Endothelial cell of umbilical vein (primary cell): ENCODE data around the gene TBC1D9. TPM values are rescaled to one million over a fixed set of nuclear protein-coding genes. Genes with fewer than 3 reads are reported as not detected.

Experiments used
- BruUV-seq: library from RNA; stranded (reverse); fragments of 400-500 nt; replicated peaks from 2 replicates; lab custom pipeline; 2021; lab: Mats Ljungman, UMichigan
- CTCF ChIA-PET: fragments of 300-600, 350-600 bp; sonication (Branson Sonifier 250); formaldehyde crosslinking; loops from one replicate; lab custom pipeline; 2021; ENCODE audit warnings: antibody characterized with exemption, inconsistent platforms; lab: Charles Lee
- POLR2A ChIA-PET: fragments of 300-600, 350-600 bp; sonication (Branson Sonifier 250); formaldehyde crosslinking; loops from one replicate; lab custom pipeline; 2021; ENCODE audit warnings: antibody characterized with exemption, inconsistent platforms; lab: Charles Lee
- DNase-seq: peaks from one replicate; pipeline ENCODE4 v3.0.0-alpha.2; 2011; ENCODE audit warnings: low read depth, low spot score
- FAIRE-seq: peaks from 2 replicates; lab custom pipeline; 2011; peaks lifted over from hg19 to GRCh38; lab: Jason Lieb, UNC
- H2AFZ ChIP-seq: 2 replicates; pipeline ENCODE4 v1.6.0; 2012; ENCODE audit warnings: low read depth, low read length, control low read depth, inconsistent platforms
- H3K27ac ChIP-seq: 2 replicates; pipeline ENCODE4 v1.5.1; 2011; ENCODE audit warnings: low read depth, mild to moderate bottlenecking, control low read depth, low read length, moderate library complexity; ENCODE audit not compliant: insufficient read depth
- H3K27me3 ChIP-seq, 2 experiments: 2 replicates each; pipeline versions ENCODE4 v1.6.0 to v1.6.1; 2011; ENCODE audit warnings: low read length in 2 of 2, mixed read lengths in 1 of 2; ENCODE audit not compliant: control insufficient read depth in 2 of 2, insufficient read depth in 2 of 2
- H3K36me3 ChIP-seq, 2 experiments: 2 replicates in 1 of 2; 3 replicates in 1 of 2; pipeline ENCODE4 v1.5.1; 2011; ENCODE audit warnings: low read length in 2 of 2, mild to moderate bottlenecking in 1 of 2, moderate library complexity in 1 of 2; ENCODE audit not compliant: control insufficient read depth in 2 of 2, insufficient read depth in 2 of 2; ENCODE audit errors: extremely low read depth in 1 of 2
- H3K4me1 ChIP-seq: 3 replicates; pipeline ENCODE4 v1.5.1; 2011; ENCODE audit warnings: mild to moderate bottlenecking, low read length; ENCODE audit not compliant: control insufficient read depth, insufficient read depth; ENCODE audit errors: extremely low read depth
- H3K4me2 ChIP-seq: 2 replicates; pipeline ENCODE4 v1.6.1; 2011; ENCODE audit warnings: low read length, control low read depth, mixed read lengths; ENCODE audit not compliant: insufficient read depth
- H3K4me3 ChIP-seq, 3 experiments: fragments of 200-600 bp in 1 of 3; sonication (generic), shearing (Covaris generic) in 1 of 3; replicated peaks in 1 of 3; 2 replicates each; pipeline ENCODE4 v1.5.1; 2011 to 2016; ENCODE audit warnings: control low read depth in 3 of 3, low read length in 3 of 3, mild to moderate bottlenecking in 2 of 3, inconsistent platforms in 1 of 3, low read depth in 1 of 3, moderate library complexity in 1 of 3; ENCODE audit not compliant: insufficient read depth in 1 of 3
- H3K79me2 ChIP-seq: 2 replicates; pipeline ENCODE4 v1.6.0; 2012; ENCODE audit warnings: low read length, inconsistent platforms; ENCODE audit not compliant: control insufficient read depth, insufficient read depth
- H3K9ac ChIP-seq: replicated peaks from 2 replicates; pipeline ENCODE3; 2011; ENCODE audit warnings: low read length, control low read depth; ENCODE audit not compliant: insufficient read depth; ENCODE audit errors: extremely low read depth
- H3K9me1 ChIP-seq: replicated peaks from 3 replicates; pipeline ENCODE4 v1.6.0; 2011; ENCODE audit warnings: mild to moderate bottlenecking, low read length; ENCODE audit not compliant: control insufficient read depth, insufficient read depth; ENCODE audit errors: extremely low read depth
- H3K9me3 ChIP-seq: replicated peaks from 2 replicates; pipeline ENCODE4 v1.5.1; 2012; ENCODE audit warnings: low read length, inconsistent platforms; ENCODE audit not compliant: control insufficient read depth, insufficient read depth
- H4K20me1 ChIP-seq: replicated peaks from 2 replicates; pipeline ENCODE3; 2011; ENCODE audit warnings: mild to moderate bottlenecking, low read length; ENCODE audit not compliant: control insufficient read depth, insufficient read depth; ENCODE audit errors: extremely low read depth
- CTCF ChIP-seq, 2 donors: IDR thresholded peaks; 1 replicate in 1 of 2; 2 replicates in 1 of 2; pipeline ENCODE4 v1.5.1; 2011; ENCODE audit warnings: low read length in 2 of 2, mild to moderate bottlenecking in 2 of 2, moderate library complexity in 2 of 2, control low read depth in 1 of 2, inconsistent platforms in 1 of 2, low read depth in 1 of 2; ENCODE audit not compliant: insufficient read depth in 1 of 2; ENCODE audit errors: extremely low read depth in 1 of 2
- EZH2 ChIP-seq: IDR thresholded peaks from 2 replicates; pipeline ENCODE4 v1.6.1; 2012; ENCODE audit warnings: borderline replicate concordance, low read depth, mild to moderate bottlenecking, moderate library complexity, low read length, inconsistent platforms; ENCODE audit not compliant: severe bottlenecking
- FOS ChIP-seq: IDR thresholded peaks from 2 replicates; pipeline ENCODE4 v1.6.1; 2011; ENCODE audit warnings: mild to moderate bottlenecking, low read length, moderate library complexity, borderline replicate concordance; ENCODE audit not compliant: insufficient read depth
- GATA2 ChIP-seq: IDR thresholded peaks from 2 replicates; pipeline ENCODE4 v1.7.0; 2011; ENCODE audit warnings: low read depth, mild to moderate bottlenecking, moderate library complexity, mixed read lengths, low read length; ENCODE audit not compliant: insufficient read length, insufficient read depth
- JUN ChIP-seq: IDR thresholded peaks from 2 replicates; pipeline ENCODE4 v1.6.1; 2011; ENCODE audit warnings: borderline replicate concordance, low read depth; ENCODE audit not compliant: insufficient read length, insufficient read depth
- MYC ChIP-seq: IDR thresholded peaks from one replicate; pipeline ENCODE4 v1.6.1; 2011; ENCODE audit warnings: mild to moderate bottlenecking, low read depth, low read length
- POLR2A ChIP-seq: IDR thresholded peaks from 2 replicates; pipeline ENCODE4 v1.6.1; 2012; ENCODE audit warnings: low read depth, mild to moderate bottlenecking, control low read depth, low read length
- POLR2AphosphoS5 ChIP-seq: IDR thresholded peaks from 2 replicates; pipeline ENCODE4 v1.6.1; 2012; ENCODE audit warnings: low read depth, mild to moderate bottlenecking, control low read depth, low read length, moderate library complexity; ENCODE audit not compliant: insufficient read depth
- dilution Hi-C: fragments of 300-500 bp; cut with MboI; formaldehyde crosslinking; loops from one replicate; pipeline ENCODE4 v1.15.0; 2019; ENCODE audit warnings: low sequenced_read_pairs; ENCODE audit not compliant: extremely low pct_ligation_motif_present
- intact Hi-C: fragments of 100-400 bp; cut with micrococcal nuclease; formaldehyde crosslinking; loops from one replicate; pipeline ENCODE4 v1.10.0; 2022
- polyA plus RNA-seq, 4 experiments: library from polyadenylated mRNA; depleted of rRNA in 3 of 4; stranded (reverse) in 3 of 4; unstranded in 1 of 4; fragments of >200 nt; gene quantifications; 2 replicates each; pipeline versions ENCODE4 v1.2.1 to v1.2.3, GENCODE V29; 2011 to 2012; ENCODE audit warnings: missing spikeins in 1 of 4
- total RNA-seq: library from RNA; stranded (reverse); gene quantifications from 2 replicates; pipeline ENCODE4 v1.2.3, GENCODE V29; 2021
- TF ChIP-seq, protein P1 (sequence below): IDR thresholded peaks from 2 replicates; pipeline ENCODE4 v1.6.1; 2011; ENCODE audit not compliant: insufficient read depth, insufficient read length

The TBC1D9 gene
- total and polyA plus RNA-seq, 2 donors (not counting 3 experiments of a cell fraction or from before 2014, with no cell fraction given), result 21.7 to 45.3 TPM

- Histone ChIP-seq H3K36me3 (no peaks in the 10 kb centered on the region), H3K9ac (no peak overlapping the region), H2AFZ (no peak overlapping the region), H3K9me1 (no peaks in the 10 kb centered on the region), H3K4me1 (peaks cover 39% of the 10 kb centered on the region), H3K27ac (no peak overlapping the region), H3K79me2 (peaks cover 37% of the 10 kb centered on the region), H3K4me2 (no peak overlapping the region), H3K27me3 (no peaks in the 10 kb centered on the region), H3K9me3 (no peaks in the 10 kb centered on the region), H3K4me3 (no peak overlapping the region), H4K20me1 (peaks cover 9% of the 10 kb centered on the region)
- dilution Hi-C loops, result no loop called here
- ChIA-PET POLR2A (no interaction called here), CTCF (interaction anchor here (0.8 to 1.4 kb wide), 3 partner anchors 9 to 22 kb away, joined by 3 to 4 read pairs (median 3); no protein-coding TSS in a partner anchor)
- intact Hi-C loops, result no loop called here
- TF ChIP-seq POLR2A (no peak), POLR2AphosphoS5 (no peak), GATA2 (no peak), EZH2 (no peak), FOS (no peak), JUN (no peak), CTCF (IDR thresholded peaks at IDR 0.05; ENCODE audit: extremely low read depth in 1 of 2, insufficient read depth in 1 of 2, low read depth in 1 of 2, low read length in 2 of 2) (no peak), MYC (no peak)
- TF ChIP-seq, protein P1, sequence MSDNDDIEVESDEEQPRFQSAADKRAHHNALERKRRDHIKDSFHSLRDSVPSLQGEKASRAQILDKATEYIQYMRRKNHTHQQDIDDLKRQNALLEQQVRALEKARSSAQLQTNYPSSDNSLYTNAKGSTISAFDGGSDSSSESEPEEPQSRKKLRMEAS, result no peak
- no peak for DNase-seq
- no peak for FAIRE-seq
- BruUV-seq, result no TSS peak
Measured at GRCh38 chr4:140739971-140740370, 16.2 kb downstream of the TBC1D9 start.
